ENCODE results near the gene NRXN2.

DNA sequence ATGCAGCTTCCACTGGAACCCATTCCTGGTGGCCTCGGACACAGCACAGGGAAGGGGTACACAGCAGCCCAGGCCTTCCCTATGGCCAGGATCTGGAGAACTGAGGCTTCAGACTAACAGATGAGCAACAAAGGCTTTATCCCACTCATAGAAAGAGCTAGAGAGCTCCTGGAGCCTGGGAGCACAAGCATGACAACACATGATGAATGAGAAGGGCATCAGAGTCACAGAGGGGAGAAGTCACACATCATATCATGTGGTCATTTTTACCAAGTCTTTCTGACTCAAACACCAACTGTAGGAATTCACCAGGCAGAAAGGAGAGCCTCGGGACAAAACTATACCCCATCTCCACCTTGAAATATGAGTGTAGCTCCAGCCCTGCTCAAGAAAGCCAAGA is 43.2 kb downstream of the NRXN2 start:
- no peak for TF ChIP-seq POLR2A (IDR thresholded peaks at IDR 0.05)
- TF ChIP-seq, protein P1, sequence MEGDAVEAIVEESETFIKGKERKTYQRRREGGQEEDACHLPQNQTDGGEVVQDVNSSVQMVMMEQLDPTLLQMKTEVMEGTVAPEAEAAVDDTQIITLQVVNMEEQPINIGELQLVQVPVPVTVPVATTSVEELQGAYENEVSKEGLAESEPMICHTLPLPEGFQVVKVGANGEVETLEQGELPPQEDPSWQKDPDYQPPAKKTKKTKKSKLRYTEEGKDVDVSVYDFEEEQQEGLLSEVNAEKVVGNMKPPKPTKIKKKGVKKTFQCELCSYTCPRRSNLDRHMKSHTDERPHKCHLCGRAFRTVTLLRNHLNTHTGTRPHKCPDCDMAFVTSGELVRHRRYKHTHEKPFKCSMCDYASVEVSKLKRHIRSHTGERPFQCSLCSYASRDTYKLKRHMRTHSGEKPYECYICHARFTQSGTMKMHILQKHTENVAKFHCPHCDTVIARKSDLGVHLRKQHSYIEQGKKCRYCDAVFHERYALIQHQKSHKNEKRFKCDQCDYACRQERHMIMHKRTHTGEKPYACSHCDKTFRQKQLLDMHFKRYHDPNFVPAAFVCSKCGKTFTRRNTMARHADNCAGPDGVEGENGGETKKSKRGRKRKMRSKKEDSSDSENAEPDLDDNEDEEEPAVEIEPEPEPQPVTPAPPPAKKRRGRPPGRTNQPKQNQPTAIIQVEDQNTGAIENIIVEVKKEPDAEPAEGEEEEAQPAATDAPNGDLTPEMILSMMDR (IDR thresholded peaks at IDR 0.05) = no peak
